Uterus (tissue), 2 donors: Measurements from ENCODE around the gene PRKN.

ENCODE experiments used
- POLR2A ChIP-seq, 2 donors: fragments of 450-650 bp; IDR thresholded peaks; one replicate each; pipeline ENCODE4 v1.6.1; 2016; ENCODE audit warnings: antibody characterized with exemption in 2 of 2, mild to moderate bottlenecking in 1 of 2, moderate library complexity in 1 of 2
- TF ChIP-seq, protein P1 (sequence below), 4 experiments: fragments of 200-600 bp in 2 of 4; fragments of 450-650 bp in 2 of 4; sonication (generic) in 2 of 4; IDR thresholded peaks; one replicate each; pipeline ENCODE4 v1.5.1; 2016 to 2019; ENCODE audit warnings: antibody characterized with exemption in 4 of 4, mild to moderate bottlenecking in 2 of 4, moderate library complexity in 1 of 4

DNA sequence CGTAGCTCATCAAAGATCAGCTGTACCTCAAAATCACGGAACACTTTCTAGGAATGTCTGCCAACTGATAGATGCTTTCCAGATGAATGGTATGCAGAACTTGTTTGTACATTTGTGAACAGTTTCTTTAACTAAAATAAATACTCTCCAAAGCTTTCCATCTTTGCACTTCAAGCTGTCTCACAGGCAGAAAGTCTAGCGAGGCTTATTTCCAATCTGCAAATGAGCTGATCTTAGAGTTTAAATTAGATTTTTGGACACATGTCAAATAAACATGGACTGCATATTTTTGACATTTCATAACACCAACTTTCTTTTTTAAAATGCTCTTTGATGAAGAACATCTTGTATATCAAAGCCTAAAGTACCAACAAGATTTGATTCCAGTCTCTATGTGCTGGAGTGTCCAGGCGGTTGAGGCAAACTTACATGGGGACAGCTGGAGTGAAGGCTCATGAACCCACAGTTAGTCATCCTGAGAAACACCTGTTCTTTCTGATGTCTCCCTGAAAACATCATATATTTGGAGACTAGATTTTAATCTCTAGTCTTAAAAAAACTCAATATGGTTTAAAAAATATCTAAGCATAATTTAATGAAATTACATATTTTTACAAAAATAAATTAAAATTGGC is 1185.1 kb downstream of the PRKN start:
- TF ChIP-seq POLR2A (IDR thresholded peaks at IDR 0.05): no peak
- TF ChIP-seq, protein P1, sequence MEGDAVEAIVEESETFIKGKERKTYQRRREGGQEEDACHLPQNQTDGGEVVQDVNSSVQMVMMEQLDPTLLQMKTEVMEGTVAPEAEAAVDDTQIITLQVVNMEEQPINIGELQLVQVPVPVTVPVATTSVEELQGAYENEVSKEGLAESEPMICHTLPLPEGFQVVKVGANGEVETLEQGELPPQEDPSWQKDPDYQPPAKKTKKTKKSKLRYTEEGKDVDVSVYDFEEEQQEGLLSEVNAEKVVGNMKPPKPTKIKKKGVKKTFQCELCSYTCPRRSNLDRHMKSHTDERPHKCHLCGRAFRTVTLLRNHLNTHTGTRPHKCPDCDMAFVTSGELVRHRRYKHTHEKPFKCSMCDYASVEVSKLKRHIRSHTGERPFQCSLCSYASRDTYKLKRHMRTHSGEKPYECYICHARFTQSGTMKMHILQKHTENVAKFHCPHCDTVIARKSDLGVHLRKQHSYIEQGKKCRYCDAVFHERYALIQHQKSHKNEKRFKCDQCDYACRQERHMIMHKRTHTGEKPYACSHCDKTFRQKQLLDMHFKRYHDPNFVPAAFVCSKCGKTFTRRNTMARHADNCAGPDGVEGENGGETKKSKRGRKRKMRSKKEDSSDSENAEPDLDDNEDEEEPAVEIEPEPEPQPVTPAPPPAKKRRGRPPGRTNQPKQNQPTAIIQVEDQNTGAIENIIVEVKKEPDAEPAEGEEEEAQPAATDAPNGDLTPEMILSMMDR (IDR thresholded peaks at IDR 0.05): no peak
